ENCODE results near the gene ZDHHC24. TPM values are rescaled to one million over a fixed set of nuclear protein-coding genes. Genes with fewer than 3 reads are reported as not detected.

Gene ZDHHC24
- total and polyA plus RNA-seq, 7 donors, result 1.8 to 12.2 (median 6.8) TPM

GRCh38 chr11:66570079-66570849 lies 24.4 kb upstream of the ZDHHC24 start:
- Histone ChIP-seq H3K27me3 (no peaks in the 10 kb centered on the region), H3K4me1 (peaks cover 0 to 18% (median 14%) of the 10 kb centered on the region in 4 donors), H3K9me3 (no peaks in the 10 kb centered on the region), H3K27ac (no peak overlapping the region), H3K36me3 (peaks cover 0 to 14% (median 3%) of the 10 kb centered on the region in 4 donors), H3K4me3 (no peak overlapping the region)
- intact Hi-C loops (cut with DNase I), result no loop called here
- WGBS, 2 donors, result 70 to 72% methylated on average over 5 of the region's 5 CpGs
- no peak for TF ChIP-seq POLR2AphosphoS5 (IDR thresholded peaks at IDR 0.05)
- no peak for TF ChIP-seq EP300 (IDR thresholded peaks at IDR 0.05)
- TF ChIP-seq, protein P1, sequence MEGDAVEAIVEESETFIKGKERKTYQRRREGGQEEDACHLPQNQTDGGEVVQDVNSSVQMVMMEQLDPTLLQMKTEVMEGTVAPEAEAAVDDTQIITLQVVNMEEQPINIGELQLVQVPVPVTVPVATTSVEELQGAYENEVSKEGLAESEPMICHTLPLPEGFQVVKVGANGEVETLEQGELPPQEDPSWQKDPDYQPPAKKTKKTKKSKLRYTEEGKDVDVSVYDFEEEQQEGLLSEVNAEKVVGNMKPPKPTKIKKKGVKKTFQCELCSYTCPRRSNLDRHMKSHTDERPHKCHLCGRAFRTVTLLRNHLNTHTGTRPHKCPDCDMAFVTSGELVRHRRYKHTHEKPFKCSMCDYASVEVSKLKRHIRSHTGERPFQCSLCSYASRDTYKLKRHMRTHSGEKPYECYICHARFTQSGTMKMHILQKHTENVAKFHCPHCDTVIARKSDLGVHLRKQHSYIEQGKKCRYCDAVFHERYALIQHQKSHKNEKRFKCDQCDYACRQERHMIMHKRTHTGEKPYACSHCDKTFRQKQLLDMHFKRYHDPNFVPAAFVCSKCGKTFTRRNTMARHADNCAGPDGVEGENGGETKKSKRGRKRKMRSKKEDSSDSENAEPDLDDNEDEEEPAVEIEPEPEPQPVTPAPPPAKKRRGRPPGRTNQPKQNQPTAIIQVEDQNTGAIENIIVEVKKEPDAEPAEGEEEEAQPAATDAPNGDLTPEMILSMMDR (IDR thresholded peaks at IDR 0.05), result no peak
- TF ChIP-seq POLR2A (IDR thresholded peaks at IDR 0.05), result no peak
- no peak for DNase-seq

- 89% methylated on average over 7 of the region's 7 CpGs for WGBS, 2 donors
- no peaks in the 10 kb centered on the region for H3K9me3 ChIP-seq
- H3K4me1 ChIP-seq, result peaks cover 0 to 18% (median 14%) of the 10 kb centered on the region in 4 donors
- no peak for DNase-seq
- no peak overlapping the region for H3K4me3 ChIP-seq
- TF ChIP-seq EP300 (IDR thresholded peaks at IDR 0.05), result no peak
- TF ChIP-seq POLR2AphosphoS5 (IDR thresholded peaks at IDR 0.05), result no peak
- TF ChIP-seq, protein P1 (IDR thresholded peaks at IDR 0.05), result no peak
- TF ChIP-seq POLR2A (IDR thresholded peaks at IDR 0.05), result no peak
- peak overlapping the region in 2 of 4 donors; percentile 68 to 75 for H3K27ac ChIP-seq
- no peaks in the 10 kb centered on the region for H3K27me3 ChIP-seq
- H3K36me3 ChIP-seq, result peaks cover 0 to 25% (median 3%) of the 10 kb centered on the region in 4 donors
- intact Hi-C loops (cut with DNase I), result no loop called here
Measured at GRCh38 chr11:66569076-66569475, 23.2 kb upstream of the ZDHHC24 start.

GRCh38 chr11:66568124-66568916 lies 22.5 kb upstream of the ZDHHC24 start, which contains the start of gene CTSF:
CTSF (minus strand) TSS chr11:66568606; CDS start chr11:66568486, 120 bp downstream.
- intact Hi-C loops (cut with DNase I), result no loop called here
- DNase-seq, result peak; percentile 95
- WGBS, 2 donors, result 6 to 7% methylated on average over 77 of the region's 77 CpGs

DNA sequence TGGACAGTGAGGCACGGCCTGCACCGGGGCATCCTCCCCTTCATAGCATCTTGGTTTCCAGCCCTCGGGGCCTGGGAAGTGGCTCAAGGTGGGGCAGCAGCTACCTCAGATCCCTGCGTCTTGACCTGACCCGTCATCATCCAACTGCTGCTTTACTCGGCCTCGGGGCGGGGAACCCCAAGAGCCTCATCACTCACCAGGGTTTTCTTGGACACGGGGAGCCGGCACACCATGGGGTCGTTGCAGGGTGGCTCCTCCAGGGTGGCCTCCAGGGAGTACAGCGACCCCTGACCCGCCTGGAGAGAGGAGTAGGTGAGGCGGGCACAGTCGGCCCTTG lies 21.9 kb upstream of the ZDHHC24 start:
- Histone ChIP-seq H3K27me3 (no peaks in the 10 kb centered on the region), H3K4me3 (peak overlapping the region; percentile 49 to 74 (median 67)), H3K36me3 (peaks cover 0 to 32% (median 5%) of the 10 kb centered on the region in 4 donors), H3K4me1 (peaks cover 0 to 18% (median 14%) of the 10 kb centered on the region in 4 donors), H3K9me3 (no peaks in the 10 kb centered on the region), H3K27ac (peak overlapping the region; percentile 44 to 75 (median 68))
- intact Hi-C loops (cut with DNase I), result no loop called here
- TF ChIP-seq POLR2A (IDR thresholded peaks at IDR 0.05) (no peak), EP300 (IDR thresholded peaks at IDR 0.05) (no peak), POLR2AphosphoS5 (IDR thresholded peaks at IDR 0.05) (no peak)
- TF ChIP-seq, protein P1 (IDR thresholded peaks at IDR 0.05), result no peak
- 66 to 67% methylated on average over 15 of the region's 15 CpGs for WGBS, 2 donors
- DNase-seq, result no peak

More at GRCh38 chr11:66568124-66568916, 22.5 kb upstream of the ZDHHC24 start, which contains the start of gene CTSF:
- Histone ChIP-seq H3K4me3 (peak within 1 kb of the TSS; percentile 49 to 74 (median 67)), H3K27ac (peak within 1 kb of the TSS; percentile 44 to 75 (median 68)), H3K27me3 (no peaks in the 10 kb centered on the region), H3K9me3 (no peaks in the 10 kb centered on the region), H3K36me3 (peaks cover 0 to 32% (median 5%) of the 10 kb centered on the region in 4 donors), H3K4me1 (peaks cover 0 to 18% (median 14%) of the 10 kb centered on the region in 4 donors)
- TF ChIP-seq POLR2AphosphoS5 (IDR thresholded peaks at IDR 0.05) (peak in 3 of 4 donors; percentile 66 to 75 (median 71)), EP300 (IDR thresholded peaks at IDR 0.05) (no peak), POLR2A (IDR thresholded peaks at IDR 0.05) (no peak)
- TF ChIP-seq, protein P1 (IDR thresholded peaks at IDR 0.05), result no peak
